ENCODE results near the gene NFATC4.

DNA sequence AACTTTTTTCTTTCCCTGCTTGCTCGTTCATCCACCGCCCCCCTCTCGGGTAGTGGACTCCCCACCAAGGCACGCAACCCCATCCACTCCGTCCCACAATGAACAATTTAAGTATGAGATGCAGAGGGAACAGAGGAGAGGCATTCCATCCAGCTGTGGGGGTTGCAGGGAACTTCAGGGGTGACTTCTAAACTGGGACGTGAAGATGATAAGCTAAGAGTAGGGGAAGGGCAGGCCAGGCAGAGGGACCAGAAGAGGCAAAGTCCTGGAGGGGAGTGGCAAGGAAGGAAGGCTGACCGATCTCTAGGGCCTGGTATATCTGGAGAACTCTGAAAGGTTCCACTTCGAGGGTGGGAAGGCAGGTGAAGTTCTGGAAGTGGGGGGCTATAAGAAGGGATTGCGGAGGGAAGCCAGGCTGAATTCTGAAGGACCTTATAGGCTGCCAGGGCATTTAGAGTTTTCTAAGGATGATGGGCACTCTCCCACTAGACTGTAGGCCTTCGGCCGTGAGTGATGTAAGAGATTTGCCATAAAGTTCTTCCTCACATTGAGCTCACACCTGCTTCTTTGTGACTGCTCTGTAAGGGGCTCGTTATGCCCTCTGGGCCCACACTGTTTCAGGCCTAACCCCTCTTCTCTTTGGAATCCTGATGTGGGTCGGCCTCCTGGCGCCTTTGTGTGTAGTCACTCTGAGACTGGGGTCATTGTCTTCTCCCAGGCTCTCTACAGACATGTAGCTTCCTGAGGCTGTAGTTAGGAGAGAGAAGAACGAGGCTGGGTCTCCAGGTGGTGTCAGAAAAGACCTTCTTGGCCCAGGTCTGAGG is 12.1 kb downstream of the NFATC4 start:
- TF ChIP-seq, protein P1, sequence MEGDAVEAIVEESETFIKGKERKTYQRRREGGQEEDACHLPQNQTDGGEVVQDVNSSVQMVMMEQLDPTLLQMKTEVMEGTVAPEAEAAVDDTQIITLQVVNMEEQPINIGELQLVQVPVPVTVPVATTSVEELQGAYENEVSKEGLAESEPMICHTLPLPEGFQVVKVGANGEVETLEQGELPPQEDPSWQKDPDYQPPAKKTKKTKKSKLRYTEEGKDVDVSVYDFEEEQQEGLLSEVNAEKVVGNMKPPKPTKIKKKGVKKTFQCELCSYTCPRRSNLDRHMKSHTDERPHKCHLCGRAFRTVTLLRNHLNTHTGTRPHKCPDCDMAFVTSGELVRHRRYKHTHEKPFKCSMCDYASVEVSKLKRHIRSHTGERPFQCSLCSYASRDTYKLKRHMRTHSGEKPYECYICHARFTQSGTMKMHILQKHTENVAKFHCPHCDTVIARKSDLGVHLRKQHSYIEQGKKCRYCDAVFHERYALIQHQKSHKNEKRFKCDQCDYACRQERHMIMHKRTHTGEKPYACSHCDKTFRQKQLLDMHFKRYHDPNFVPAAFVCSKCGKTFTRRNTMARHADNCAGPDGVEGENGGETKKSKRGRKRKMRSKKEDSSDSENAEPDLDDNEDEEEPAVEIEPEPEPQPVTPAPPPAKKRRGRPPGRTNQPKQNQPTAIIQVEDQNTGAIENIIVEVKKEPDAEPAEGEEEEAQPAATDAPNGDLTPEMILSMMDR (IDR thresholded peaks at IDR 0.05 in 2 of 3, conservative IDR thresholded peaks at IDR 0.05 in 1 of 3; ENCODE audit: control insufficient read depth in 2 of 3, extremely low read depth in 1 of 3, insufficient read depth in 1 of 3, low read depth in 3 of 3, low read length in 3 of 3): no peak
- no peak for TF ChIP-seq HDAC6 (IDR thresholded peaks at IDR 0.05; ENCODE audit: unreplicated experiment)
- no peak for TF ChIP-seq POLR2A (IDR thresholded peaks at IDR 0.05; ENCODE audit: low read depth, low read length)
- no peak for TF ChIP-seq MTA3 (IDR thresholded peaks at IDR 0.05; ENCODE audit: borderline replicate concordance, low read length)
- TF ChIP-seq CREB1 (IDR thresholded peaks at IDR 0.05; ENCODE audit: low read depth): no peak
- TF ChIP-seq, protein P2, sequence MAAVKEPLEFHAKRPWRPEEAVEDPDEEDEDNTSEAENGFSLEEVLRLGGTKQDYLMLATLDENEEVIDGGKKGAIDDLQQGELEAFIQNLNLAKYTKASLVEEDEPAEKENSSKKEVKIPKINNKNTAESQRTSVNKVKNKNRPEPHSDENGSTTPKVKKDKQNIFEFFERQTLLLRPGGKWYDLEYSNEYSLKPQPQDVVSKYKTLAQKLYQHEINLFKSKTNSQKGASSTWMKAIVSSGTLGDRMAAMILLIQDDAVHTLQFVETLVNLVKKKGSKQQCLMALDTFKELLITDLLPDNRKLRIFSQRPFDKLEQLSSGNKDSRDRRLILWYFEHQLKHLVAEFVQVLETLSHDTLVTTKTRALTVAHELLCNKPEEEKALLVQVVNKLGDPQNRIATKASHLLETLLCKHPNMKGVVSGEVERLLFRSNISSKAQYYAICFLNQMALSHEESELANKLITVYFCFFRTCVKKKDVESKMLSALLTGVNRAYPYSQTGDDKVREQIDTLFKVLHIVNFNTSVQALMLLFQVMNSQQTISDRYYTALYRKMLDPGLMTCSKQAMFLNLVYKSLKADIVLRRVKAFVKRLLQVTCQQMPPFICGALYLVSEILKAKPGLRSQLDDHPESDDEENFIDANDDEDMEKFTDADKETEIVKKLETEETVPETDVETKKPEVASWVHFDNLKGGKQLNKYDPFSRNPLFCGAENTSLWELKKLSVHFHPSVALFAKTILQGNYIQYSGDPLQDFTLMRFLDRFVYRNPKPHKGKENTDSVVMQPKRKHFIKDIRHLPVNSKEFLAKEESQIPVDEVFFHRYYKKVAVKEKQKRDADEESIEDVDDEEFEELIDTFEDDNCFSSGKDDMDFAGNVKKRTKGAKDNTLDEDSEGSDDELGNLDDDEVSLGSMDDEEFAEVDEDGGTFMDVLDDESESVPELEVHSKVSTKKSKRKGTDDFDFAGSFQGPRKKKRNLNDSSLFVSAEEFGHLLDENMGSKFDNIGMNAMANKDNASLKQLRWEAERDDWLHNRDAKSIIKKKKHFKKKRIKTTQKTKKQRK (IDR thresholded peaks at IDR 0.05; ENCODE audit: low read depth, low read length): no peak
- TF ChIP-seq, protein P3, sequence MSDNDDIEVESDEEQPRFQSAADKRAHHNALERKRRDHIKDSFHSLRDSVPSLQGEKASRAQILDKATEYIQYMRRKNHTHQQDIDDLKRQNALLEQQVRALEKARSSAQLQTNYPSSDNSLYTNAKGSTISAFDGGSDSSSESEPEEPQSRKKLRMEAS (IDR thresholded peaks at IDR 0.05; ENCODE audit: low read depth, low read length): no peak
